Measurements from ENCODE around the gene TGFBR3L.
"Not testable (repeated sequence)": the region's sequence is repeated elsewhere in the genome, so short reads cannot be mapped to it uniquely, and the experiment has no call there.

The TGFBR3L gene

GRCh38 chr19:7961082-7961481, 46.5 kb downstream of the TGFBR3L start:
- not testable (repeated sequence) for DNase-seq (ENCODE audit: low read depth)

GRCh38 chr19:7961920-7962626, 47.4 kb downstream of the TGFBR3L start:
- DNase-seq (ENCODE audit: low read depth): no peak

GRCh38 chr19:7962644-7963268, 48.1 kb downstream of the TGFBR3L start:
- DNase-seq (ENCODE audit: low read depth): no peak

DNA sequence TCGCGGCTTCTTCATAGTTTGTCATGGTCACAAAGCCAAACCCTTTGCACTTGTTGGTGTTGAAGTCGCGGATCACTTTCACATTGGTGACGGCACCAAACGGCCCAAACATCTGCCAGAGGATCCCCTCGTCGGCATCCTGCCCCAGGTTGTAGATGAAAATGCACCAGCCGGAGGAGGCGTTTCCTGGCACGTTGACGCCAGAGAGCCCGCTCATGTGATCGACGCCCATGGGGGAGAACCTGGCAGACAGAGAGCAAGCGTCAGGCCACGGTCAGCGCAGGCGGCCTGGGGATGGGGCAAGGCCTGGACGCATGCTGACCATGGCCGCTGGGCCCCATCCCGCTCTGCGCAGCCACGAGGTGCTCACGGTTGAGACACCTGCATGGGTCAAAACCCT, 48.9 kb downstream of the TGFBR3L start:
- no peak for DNase-seq (ENCODE audit: low read depth)

- no peak for DNase-seq (ENCODE audit: low read depth)
These were observed 50.7 kb downstream of the TGFBR3L start for GRCh38 chr19:7965259-7965841.

- no peak for DNase-seq (ENCODE audit: low read depth)
These were observed 51.5 kb downstream of the TGFBR3L start for GRCh38 chr19:7965921-7966665.

- DNase-seq (ENCODE audit: low read depth): no peak
These were observed 53.6 kb downstream of the TGFBR3L start for GRCh38 chr19:7968008-7968795.
